Mononuclear cell (primary cell): Measurements from ENCODE around the gene HERC2. TPM values are rescaled to one million over a fixed set of nuclear protein-coding genes. Genes with fewer than 3 reads are reported as not detected.

Experiments
- H3K27me3 ChIP-seq: 2 replicates; pipeline ENCODE4 v1.6.0; 2011; ENCODE audit warnings: low read length, control low read depth; ENCODE audit not compliant: insufficient read depth
- H3K4me1 ChIP-seq: 2 replicates; pipeline ENCODE4 v1.5.1; 2011; ENCODE audit warnings: mild to moderate bottlenecking, low read length, control low read depth; ENCODE audit not compliant: insufficient read depth
- H3K4me3 ChIP-seq: 2 replicates; pipeline ENCODE4 v1.5.1; 2011; ENCODE audit warnings: mild to moderate bottlenecking, low read length, moderate library complexity
- H3K9me3 ChIP-seq: 2 replicates; pipeline ENCODE4 v1.5.1; 2011; ENCODE audit warnings: low read depth, mild to moderate bottlenecking, control low read depth, low read length
- total RNA-seq: library from RNA; depleted of rRNA; stranded (reverse); fragments of >200 nt; gene quantifications from one replicate; pipeline ENCODE4 v1.2.3, GENCODE V29; 2012

The HERC2 gene
- total RNA-seq, 1 donor: 18.5 TPM

DNA sequence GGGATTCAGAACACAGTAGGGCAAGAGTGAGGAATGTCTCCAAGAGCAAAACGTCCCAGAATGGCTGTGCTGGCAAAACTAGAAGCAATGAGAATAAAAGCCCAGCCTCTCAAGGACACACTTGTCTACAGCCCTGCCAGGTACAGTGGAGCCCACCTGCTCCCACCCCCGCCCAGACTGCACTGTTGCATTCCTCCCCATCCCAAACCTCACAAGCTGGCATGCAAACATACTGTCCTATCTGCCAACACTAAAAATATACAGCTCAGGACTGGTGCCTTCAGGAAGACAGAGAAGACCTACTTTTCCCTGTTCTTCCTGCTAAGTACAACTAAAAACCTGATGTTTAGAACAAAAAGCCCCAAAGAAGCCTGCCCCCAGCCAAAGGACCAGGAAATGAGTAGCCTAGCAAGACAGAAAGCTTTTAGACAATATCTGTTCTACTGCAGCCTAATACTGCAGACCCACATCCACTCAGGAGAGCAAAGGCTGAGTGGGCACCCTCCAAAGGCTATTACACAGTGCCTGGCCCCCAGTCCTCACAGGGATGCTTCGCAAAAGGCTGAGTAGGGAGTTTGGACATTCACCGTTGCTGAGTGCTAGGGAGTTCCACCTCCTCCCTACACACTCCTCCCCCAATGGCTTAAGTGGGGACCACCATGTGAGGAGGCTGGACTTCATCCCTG is 236.3 kb downstream of the HERC2 start:
- no peak overlapping the region for H3K4me3 ChIP-seq
- H3K27me3 ChIP-seq: peaks cover 13% of the 10 kb centered on the region
- H3K4me1 ChIP-seq: no peaks in the 10 kb centered on the region
- peaks cover 8% of the 10 kb centered on the region for H3K9me3 ChIP-seq

DNA sequence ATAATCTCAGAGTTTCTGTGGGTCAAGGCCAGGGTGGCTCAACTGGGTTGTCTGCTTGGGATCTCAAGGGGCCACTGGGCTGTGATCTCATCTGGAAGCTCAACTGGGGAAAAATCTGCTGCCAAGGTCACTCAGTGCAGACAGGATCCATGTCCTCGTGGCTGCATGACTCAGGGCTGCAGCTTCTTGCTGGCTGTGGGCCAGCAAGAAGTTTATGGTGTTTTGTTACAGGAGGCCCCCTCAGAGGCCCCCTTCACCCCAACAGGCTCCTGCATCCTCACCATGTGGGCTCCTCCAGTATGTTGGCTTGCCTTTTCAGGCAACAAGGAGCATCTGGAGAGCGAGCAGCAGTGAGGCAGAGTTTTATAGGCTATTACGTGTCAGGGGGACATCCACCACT is 237.4 kb downstream of the HERC2 start:
- Histone ChIP-seq H3K4me3 (no peak overlapping the region), H3K27me3 (peaks cover 3% of the 10 kb centered on the region), H3K9me3 (no peaks in the 10 kb centered on the region), H3K4me1 (no peaks in the 10 kb centered on the region)

DNA sequence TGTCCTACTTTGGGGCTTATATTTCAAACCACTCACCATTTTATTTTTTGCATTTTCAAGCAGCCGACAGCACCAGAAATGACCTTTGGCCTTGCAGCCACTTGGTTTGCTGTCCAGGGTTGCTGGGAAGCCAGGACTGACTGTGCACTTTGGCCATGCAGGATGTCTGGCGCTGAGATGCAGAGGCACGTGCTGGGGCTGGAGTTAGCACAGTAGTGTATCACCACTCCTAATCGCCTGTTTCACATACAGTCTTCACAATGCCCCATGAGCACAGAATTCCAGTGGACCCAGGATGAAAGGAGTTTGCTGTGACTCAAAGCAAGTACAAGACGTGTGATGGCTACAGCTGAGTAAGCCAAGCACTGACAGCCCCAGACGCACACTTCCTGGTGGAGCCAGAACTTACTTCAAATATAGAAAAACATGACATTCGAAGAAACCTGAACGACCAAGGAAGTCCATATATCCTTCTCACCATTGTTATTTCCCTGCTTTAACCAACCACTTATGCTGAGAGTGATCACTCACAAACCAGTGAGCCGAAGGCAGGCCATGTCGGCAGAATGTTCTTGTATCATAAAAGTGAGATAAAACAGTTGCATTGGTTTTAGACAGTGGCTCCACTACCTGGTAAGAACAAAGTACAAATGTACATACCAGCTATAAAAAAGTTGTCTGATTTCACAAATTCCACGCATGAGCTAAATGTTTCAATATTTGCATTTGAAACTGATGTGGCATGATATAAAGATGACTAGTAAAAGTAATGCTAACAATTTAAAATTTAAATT is 238.9 kb downstream of the HERC2 start:
- no peaks in the 10 kb centered on the region for H3K9me3 ChIP-seq
- no peak overlapping the region for H3K4me3 ChIP-seq
- H3K27me3 ChIP-seq: no peaks in the 10 kb centered on the region
- H3K4me1 ChIP-seq: no peaks in the 10 kb centered on the region

DNA sequence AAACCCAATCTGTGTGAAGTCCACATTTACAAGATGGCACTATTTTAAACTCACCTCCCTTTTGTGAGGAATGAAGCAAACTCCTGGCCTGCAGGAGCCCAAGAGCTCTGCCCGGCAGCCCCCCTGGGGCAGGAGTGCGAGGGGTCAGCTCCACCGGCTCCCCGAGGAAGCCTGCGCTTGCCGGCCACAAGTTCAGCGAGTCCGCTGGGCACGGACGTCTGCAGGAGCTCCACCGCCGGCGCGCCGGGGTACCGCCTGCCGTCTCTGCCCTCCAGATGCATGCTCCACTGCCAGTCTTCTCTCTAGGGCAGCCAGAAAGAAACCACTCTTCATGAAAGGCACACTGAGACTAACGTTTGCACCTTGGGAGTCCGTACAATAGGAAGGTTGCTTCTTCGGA is 240.4 kb downstream of the HERC2 start:
- H3K9me3 ChIP-seq: no peaks in the 10 kb centered on the region
- H3K4me1 ChIP-seq: no peaks in the 10 kb centered on the region
- H3K4me3 ChIP-seq: no peak overlapping the region
- H3K27me3 ChIP-seq: no peaks in the 10 kb centered on the region

DNA sequence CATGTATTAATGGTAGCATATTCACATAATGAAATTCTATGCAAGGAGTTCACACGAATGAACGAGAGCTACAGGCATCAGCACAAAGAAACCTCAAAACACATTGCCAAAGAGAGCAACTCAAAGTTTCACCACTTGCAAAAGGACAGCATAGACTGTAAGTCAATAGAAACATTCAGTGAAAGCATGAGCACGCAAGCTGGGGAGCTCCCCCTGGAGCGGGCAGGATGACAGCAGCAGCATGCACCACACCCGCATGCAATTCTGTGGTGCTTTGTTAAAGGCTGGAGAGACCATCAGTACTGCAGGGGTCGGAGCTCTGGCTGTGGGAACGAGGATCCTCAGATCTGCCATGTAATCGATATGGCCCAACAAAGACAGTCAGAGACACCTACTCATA is 241.6 kb downstream of the HERC2 start:
- Histone ChIP-seq H3K9me3 (no peaks in the 10 kb centered on the region), H3K4me3 (no peak overlapping the region), H3K4me1 (no peaks in the 10 kb centered on the region), H3K27me3 (no peaks in the 10 kb centered on the region)

DNA sequence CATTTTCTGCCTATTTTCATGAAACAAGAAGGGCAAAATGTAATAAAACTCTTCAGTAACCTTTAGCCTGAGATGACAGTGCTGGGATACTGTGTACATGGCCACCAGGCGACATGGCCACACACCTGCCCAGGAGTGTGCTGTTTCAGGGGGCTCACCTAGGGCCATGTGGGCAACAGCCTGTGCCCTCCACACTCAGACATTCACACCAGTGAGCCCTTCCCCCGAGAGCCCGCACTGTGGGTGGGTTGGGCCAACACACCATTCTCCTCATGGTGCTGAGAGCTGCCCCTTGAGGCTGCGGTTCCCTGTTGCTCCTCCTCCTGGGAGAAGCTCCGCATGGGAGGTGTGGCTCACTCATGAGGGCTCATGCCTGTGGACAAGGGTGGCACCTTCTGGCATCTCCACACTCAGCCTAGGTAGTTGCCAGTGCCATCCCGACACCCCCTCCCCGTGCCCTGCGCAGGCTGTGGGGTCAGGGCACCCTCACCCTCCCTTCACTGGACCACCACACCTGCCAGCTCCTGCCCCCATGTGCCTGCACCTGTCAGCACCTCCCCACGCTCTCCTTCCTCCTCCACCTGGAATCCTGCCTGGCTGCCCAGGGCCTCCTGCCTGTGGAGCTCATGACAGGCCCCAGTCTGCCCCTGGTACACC is 242.5 kb downstream of the HERC2 start:
- Histone ChIP-seq H3K27me3 (no peaks in the 10 kb centered on the region), H3K9me3 (no peaks in the 10 kb centered on the region), H3K4me3 (no peak overlapping the region), H3K4me1 (no peaks in the 10 kb centered on the region)

DNA sequence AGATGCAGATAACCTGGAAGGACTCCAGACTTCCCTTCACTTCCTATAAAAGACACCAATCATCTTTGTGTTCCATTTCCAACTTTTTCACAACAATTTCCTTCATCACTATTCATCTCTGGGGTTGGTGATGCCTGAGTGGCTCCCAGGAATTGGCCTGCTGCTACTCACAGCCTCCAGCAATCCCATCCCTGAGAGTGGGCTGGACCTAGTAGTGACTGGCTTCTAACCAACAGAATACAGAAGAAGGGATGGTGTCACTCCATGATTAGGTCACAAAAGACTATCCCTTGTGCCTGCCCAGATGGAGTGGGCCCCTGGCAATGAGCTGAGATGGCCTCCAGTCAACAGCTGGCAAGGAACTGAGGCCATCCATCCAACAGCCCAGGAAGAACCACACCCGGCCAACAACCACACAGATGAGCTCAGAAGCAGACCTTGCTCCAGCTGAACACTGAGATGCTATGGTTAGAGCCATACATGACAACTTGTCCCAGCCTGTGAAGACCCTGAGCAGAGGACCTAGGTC is 243.7 kb downstream of the HERC2 start:
- no peaks in the 10 kb centered on the region for H3K9me3 ChIP-seq
- no peaks in the 10 kb centered on the region for H3K4me1 ChIP-seq
- H3K27me3 ChIP-seq: no peaks in the 10 kb centered on the region
- no peak overlapping the region for H3K4me3 ChIP-seq

DNA sequence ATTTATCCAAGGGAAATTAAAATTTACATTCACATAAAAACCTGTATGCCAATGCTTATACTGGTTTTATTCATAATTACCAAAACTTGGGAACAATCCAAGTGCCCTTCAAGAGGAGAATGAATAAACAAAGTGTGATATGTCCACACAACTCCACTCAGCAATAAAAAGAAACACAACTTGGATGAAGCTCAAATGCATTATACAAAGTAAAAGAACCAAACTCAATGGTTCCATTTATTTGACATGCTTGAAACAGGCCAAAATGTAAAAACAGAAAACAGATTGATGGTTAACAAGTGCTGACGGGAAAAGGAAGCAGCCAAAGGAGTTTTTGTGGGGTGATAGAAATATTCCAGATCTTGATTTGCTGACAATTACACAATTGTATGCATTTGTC is 246.4 kb downstream of the HERC2 start:
- H3K4me1 ChIP-seq: no peaks in the 10 kb centered on the region
- H3K9me3 ChIP-seq: no peaks in the 10 kb centered on the region
- H3K4me3 ChIP-seq: no peak overlapping the region
- no peaks in the 10 kb centered on the region for H3K27me3 ChIP-seq

DNA sequence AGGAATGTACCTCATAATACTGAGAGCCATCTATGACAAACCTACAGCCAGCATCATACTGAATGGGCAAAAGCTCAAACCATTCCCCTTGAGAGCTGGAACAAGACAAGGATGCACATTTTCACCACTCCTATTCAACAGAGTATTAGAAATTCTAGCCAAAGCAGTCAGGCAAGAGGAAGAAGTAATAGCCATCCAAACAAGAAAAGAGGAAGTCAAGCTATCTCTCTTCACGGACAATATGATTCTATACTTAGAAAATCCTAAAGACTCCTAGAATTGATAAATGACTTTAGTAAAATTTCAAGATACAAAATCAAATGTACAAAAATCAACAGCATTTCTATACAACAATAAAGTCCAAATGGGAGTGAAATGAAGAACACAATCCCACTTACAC is 253.0 kb downstream of the HERC2 start:
- Histone ChIP-seq H3K4me1 (no peaks in the 10 kb centered on the region), H3K27me3 (peaks cover 3% of the 10 kb centered on the region), H3K9me3 (no peaks in the 10 kb centered on the region), H3K4me3 (no peak overlapping the region)

DNA sequence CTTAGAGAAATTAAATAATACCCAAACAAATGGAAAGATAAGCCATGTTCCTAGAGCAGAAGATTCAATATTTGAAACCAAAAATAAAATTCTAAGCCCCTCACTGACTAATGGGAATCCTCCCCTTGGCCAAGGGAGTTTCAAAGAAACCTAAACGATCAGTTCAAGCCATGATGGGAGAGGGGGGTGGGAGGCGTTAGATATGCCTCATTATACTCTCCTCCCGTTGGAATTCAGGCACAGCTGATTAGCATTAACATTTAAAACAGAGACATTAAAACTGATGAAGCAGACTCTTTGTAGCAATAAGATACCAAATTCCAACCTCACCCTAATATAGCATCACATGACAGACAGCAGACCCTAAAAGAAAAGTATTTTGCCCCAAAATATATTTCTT is 255.7 kb downstream of the HERC2 start:
- Histone ChIP-seq H3K9me3 (no peaks in the 10 kb centered on the region), H3K27me3 (peaks cover 3% of the 10 kb centered on the region), H3K4me1 (no peaks in the 10 kb centered on the region), H3K4me3 (no peak overlapping the region)

Other genes starting within 250 kb of the HERC2 start
- gene OCA2, start 222.9 kb downstream of the HERC2 start, total RNA-seq: 0.10 TPM
- not detected for gene GOLGA6L24, start 35.9 kb upstream of the HERC2 start, total RNA-seq
- gene GOLGA8F, start 56.5 kb upstream of the HERC2 start, total RNA-seq: not detected
- not detected for gene GOLGA8G, start 210.8 kb upstream of the HERC2 start, total RNA-seq
- gene GOLGA6L25, start 231.4 kb upstream of the HERC2 start, total RNA-seq: not detected